HG03575 (cell line): ENCODE data around the gene GKN1.

Experiments
- ATAC-seq: cut with Tn5 transposase; IDR thresholded peaks from one replicate; pipeline ENCODE4 v1.9.1; 2021; ENCODE audit not compliant: unreplicated experiment, insufficient number of reproducible peaks, low FRiP score; ENCODE audit errors: extremely low read depth

Gene GKN1

GRCh38 chr2:68974251-68974650 lies at the start of gene GKN1:
TSS of gene GKN1 (plus strand) at chr2:68974636. CDS start at chr2:68974678, 42 bp downstream.
- no peak for ATAC-seq

GRCh38 chr2:68925295-68925896 lies 49.0 kb upstream of the GKN1 start:
- ATAC-seq: no peak

GRCh38 chr2:68926796-68927195 lies 47.6 kb upstream of the GKN1 start:
- no peak for ATAC-seq

GRCh38 chr2:68931149-68931711 lies 43.2 kb upstream of the GKN1 start:
- no peak for ATAC-seq

GRCh38 chr2:68931799-68932198 lies 42.6 kb upstream of the GKN1 start:
- no peak for ATAC-seq

- no peak for ATAC-seq
Observed at GRCh38 chr2:68932402-68932801, 42.0 kb upstream of the GKN1 start.

GRCh38 chr2:68934021-68934420 lies 40.4 kb upstream of the GKN1 start:
- no peak for ATAC-seq

- ATAC-seq: no peak
Observed at GRCh38 chr2:68935471-68935870, 39.0 kb upstream of the GKN1 start.

- ATAC-seq: no peak
Observed at GRCh38 chr2:68936427-68936826, 38.0 kb upstream of the GKN1 start.

- no peak for ATAC-seq
Observed at GRCh38 chr2:68936889-68937288, 37.5 kb upstream of the GKN1 start.

GRCh38 chr2:68937346-68938055 lies 36.9 kb upstream of the GKN1 start:
- no peak for ATAC-seq

GRCh38 chr2:68938938-68939337 lies 35.5 kb upstream of the GKN1 start:
- ATAC-seq: no peak

GRCh38 chr2:68939962-68940361 lies 34.5 kb upstream of the GKN1 start:
- no peak for ATAC-seq

- no peak for ATAC-seq
Observed at GRCh38 chr2:68940369-68940768, 34.1 kb upstream of the GKN1 start.

GRCh38 chr2:68942827-68943226 lies 31.6 kb upstream of the GKN1 start:
- ATAC-seq: no peak

- no peak for ATAC-seq
Observed at GRCh38 chr2:68943581-68944568, 30.6 kb upstream of the GKN1 start.

- ATAC-seq: no peak
Observed at GRCh38 chr2:68946117-68946516, 28.3 kb upstream of the GKN1 start.

GRCh38 chr2:68948710-68949109 lies 25.7 kb upstream of the GKN1 start:
- ATAC-seq: no peak

- no peak for ATAC-seq
Observed at GRCh38 chr2:68951899-68952298, 22.5 kb upstream of the GKN1 start.
